GM19023 (cell line): Measurements from ENCODE around the gene RBBP8NL.

Experiments used
- ATAC-seq: cut with Tn5 transposase; IDR thresholded peaks from one replicate; pipeline ENCODE4 v1.9.1; 2021; ENCODE audit warnings: mild to moderate bottlenecking, moderate library complexity; ENCODE audit not compliant: unreplicated experiment

Gene RBBP8NL

DNA sequence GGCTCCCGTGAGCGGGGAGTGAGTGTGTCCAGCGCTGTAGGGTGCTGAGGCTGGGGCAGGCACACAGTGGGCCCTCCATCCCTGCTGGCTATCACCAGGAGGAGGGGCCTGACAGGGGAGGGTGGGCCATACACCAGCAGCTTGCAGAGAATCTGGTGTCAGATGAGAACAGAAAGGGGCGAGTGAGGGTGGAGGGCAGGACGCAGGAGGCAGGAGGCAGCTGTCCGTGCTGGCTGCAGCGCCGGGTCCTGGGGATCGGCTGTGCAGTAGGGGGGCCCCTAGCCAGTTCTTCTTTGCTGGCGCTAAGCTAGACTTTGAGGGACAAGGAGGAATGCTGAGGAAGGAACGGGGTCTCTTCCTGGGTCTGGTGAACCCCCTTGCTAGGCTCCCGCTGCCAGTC, 18.7 kb downstream of the RBBP8NL start:
- no peak for ATAC-seq

DNA sequence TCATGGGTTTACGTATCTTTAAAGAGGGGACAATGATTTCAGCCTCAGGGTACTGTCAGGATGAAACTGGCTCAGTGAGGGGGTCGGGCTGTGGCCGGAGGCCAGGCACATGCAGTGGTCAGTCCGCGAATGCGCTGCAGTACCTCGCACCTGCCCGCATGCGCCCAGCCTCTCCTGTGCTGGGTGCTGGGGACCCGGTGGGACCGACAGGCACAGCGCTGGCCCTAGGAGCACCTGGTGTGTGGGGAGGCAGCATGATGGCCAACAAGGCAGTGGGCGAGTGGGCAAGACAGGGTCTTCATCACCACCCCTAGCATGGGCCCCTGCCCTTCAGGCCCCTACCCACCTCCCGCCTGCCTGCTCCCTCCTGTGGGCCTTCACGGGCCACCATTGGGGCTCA, 19.3 kb downstream of the RBBP8NL start:
- no peak for ATAC-seq

DNA sequence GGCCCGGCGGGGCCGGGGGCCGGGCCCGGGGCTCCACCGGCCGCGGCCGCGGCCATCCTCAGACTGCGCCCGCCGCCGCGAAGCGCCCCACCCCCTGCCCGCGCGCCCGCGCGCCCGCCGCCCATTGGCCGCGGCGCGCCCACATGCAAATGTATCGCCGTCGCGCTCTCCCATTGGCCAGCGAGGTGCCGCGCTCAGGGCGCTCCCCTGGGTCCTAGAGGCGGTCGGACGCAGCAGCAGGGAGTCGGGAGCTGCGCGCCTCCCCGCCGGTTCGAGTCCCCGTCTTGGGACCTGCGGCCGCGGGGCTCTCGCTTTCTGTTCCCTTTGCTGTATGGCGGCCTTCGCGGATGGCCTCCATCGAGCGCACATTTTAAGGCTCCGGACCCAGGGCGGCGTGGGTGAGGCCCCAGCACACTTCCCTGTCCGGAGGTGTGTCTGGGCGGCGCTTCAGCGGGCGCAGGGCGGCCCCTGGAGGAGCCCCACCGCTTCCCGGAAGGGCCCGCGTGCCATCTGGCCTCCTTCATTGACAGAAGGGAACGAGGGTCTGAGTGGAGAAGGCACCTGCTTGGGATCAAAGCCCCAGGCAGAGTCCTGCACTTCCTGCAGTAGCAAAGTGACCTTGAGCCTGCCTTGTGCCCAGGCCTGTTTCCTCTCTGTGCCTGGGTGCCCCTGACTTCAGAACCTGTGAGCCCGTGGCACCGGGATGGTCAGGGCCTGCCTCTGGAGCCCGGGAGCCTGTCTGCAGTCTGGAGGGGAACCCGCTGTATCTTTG, 19.9 kb downstream of the RBBP8NL start, which contains the start of gene CABLES2:
Gene CABLES2 (minus strand): TSS at position 65 of the 772 bp plus-strand sequence. CDS start 9 bp downstream, at position 56.
- peak; percentile 87 for ATAC-seq

DNA sequence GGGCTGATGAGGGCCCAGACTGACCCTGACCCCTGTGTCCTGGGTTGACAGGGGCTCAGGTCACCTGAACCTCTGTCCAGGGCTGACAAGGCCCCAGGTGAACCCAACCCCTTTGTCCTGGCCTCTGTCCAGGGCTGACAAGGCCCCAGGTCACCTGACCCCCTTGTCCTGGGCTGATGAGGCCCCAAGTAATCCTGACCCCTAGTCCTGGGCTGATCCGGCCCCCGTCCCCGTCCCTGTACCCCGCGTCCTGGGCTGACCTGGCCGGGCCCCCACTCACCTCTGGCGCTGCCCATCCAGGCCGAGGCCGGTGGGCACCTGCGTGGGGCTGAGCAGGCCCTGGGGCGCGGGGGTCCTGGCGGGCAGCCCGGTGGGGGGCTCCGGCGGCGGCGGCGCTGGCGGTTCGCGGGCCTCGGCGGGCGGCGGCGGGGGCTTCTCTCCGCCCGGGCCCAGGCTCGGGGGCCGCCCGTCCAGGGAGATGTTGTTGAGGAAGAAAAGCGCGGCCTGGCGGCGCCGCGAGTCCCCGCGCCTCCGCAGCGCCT, 20.6 kb downstream of the RBBP8NL start:
- peak; percentile 9 for ATAC-seq

DNA sequence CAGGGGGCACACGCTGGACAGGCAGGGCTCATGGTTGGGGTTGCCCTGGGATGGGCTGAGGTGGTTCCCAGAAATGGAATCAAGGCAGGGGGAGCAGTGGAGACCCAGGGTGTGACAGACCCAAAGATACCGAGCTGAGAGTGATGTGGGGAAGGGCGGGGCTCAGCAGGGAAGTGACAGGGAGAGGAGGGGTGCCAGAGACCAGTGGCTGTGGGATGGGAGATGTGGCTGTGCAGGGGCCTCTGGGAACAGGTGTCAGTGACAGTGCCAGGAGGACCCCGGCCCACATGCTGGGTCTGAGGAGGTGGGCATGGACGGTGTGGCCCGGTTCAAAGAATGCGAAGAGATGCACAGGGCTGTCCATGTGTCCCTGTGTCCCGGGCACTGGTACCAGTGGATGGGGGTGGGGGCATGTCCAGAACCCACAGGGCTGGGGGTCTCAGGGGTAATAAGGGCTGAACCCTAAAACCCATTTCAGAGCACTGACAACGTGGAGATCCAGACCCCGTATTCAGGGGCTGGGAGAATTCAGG, 21.3 kb downstream of the RBBP8NL start:
- no peak for ATAC-seq

DNA sequence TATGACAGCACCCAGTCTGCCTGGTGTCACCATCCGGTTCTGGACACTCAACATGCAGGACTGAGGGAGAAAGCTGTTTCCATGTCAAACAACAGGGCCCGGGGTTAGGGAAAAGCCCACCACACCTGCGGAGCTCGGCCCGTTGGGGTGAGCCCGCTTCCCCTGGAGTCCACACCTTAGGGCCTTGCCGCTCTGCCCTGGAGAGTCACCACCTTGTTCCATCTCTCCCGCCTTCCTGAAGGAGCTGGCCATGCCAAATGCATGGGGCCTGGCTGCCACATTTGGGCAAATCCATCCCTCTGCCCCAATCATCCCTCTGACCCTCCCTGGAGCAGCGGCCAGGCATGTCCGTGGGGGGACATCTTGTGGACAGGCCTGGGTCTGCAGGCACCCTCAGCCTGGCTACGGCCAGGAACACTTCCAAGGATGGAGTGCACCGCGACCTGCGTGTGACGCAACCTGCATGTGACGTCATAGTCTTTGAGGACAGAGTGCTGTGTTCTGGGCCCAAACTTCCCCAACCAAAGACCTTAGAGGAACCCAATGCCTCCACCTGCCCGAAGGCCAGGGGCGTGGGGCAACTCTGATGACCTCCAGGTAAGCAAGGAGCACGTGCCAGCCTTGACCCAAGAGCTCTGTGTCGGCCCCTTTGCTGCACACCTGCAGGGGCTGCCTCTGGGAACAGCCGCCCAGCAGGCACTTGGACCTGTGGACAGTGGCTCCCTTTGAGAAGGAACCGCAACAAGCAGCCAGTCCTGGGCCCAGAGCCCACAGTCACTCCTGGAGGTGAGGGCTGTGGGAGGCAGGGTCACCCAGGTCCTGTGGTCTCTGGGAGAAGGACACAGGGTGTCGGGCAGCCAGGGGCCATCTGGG, 22.0 kb downstream of the RBBP8NL start:
- no peak for ATAC-seq

DNA sequence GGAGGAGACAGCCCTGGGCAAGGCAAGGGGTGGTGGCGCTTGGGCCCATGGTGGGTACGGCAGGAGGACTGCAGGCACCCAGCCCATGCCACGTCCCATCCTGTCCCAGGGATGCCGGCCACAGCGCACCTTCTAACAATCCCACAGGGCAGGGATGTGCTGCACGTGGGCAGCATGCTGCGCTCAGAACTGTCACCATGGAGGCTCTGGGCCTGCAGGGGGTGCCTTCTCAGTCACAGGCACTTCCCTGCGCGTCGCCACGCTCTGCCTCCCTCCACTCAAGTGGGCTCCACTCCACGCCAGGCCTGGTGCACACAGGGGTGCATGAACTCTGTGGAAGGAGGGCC, 22.6 kb downstream of the RBBP8NL start:
- ATAC-seq, result no peak

DNA sequence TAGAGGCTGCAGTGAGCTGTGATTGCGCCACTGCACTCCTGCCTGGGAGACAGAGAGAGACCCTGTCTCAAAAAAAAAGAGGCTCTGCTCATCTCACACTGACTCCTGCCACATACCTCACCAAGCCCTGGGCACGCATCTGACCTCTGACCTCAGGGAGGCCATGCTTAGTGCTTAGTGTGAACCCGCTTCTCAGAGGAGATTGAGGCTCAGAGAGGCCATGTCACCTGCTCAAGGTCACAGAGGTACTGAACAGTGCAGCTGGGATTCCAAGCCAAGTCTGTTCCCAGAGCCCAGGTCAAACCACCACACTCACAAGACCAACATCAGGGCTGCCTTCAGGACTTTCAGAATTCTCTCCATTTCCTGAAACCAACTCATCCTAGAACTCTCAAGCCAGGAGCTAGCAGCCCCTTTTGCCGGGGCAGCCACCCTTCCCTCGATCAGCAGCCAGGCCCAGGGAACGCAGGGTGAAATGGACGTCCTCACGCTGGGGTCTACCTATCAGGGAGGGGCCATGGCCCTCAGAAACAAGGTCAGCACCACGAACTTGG, 23.1 kb downstream of the RBBP8NL start:
- ATAC-seq, result no peak

DNA sequence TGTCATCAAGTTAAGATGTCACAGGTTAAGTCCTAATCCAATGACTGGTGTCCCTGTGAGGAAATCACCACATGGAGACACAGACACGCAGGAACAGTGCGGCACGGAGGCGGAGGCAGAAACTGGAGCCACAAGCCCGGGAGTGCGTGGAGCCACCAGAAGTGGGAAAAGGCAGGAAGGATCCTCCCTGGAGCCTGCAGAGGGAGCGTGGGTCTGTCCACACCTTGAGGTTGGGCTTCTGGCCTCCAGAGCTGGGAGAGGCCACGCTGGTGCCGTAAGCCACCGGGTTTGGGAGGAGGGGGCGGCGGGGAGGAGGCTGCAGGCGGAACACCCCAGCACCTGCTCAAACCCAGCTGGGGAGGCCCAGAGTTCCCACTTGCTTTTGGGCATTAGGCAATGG, 24.0 kb downstream of the RBBP8NL start:
- no peak for ATAC-seq

DNA sequence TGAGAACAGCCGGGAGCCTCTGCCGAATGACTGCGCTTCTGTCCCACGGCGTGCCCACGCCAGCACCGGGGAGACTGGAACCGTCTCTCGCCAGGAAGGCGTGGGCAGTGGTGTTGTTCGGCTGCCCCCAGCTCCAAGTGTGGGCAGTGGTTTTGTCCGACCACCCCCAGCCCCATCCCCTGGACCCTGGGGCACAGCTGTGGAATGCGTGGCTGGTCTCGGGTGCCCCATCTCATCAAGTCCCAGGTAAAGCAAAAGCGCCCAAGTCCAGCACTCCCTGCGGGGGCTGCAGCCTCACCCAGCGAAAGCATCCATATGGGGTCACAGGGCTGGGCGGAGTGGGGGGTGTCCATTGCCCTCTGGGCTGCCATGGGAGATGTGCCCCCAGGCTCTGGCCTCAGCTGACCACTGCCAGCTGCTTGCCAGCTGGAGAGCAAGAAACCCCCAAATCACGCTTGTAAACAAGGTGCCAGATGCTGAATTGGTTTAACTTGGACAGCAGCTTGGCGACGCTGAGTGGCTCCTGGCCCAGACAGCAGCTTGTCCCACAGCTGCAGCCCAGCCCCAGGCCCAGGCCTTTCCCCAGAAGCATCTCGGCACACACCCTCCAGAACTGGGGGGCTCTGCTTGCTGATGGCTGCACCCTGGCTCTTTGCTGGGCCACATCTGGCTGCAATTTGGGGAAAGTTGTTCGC, 24.7 kb downstream of the RBBP8NL start:
- no peak for ATAC-seq

DNA sequence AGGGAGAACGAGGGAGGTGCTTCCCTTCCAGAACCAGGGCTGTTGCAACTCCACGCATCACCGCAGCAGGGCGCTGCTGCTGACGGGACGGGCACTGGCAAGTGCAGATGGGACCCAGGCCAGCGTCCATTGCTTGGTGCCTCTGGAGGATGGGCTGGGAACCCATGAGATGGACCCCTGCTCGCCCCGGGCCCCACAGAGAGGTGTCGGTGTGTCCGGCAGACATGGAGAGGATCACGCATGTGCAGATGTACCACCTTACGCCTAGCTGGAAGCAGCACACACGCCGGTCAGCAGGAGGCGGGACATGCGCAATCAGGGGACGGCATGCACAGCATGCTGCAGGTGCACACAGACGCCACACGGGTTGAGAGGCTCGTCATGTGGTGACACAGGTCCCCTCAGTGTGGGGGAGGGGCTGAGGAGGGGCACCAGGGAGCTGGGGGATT, 26.0 kb downstream of the RBBP8NL start:
- no peak for ATAC-seq

DNA sequence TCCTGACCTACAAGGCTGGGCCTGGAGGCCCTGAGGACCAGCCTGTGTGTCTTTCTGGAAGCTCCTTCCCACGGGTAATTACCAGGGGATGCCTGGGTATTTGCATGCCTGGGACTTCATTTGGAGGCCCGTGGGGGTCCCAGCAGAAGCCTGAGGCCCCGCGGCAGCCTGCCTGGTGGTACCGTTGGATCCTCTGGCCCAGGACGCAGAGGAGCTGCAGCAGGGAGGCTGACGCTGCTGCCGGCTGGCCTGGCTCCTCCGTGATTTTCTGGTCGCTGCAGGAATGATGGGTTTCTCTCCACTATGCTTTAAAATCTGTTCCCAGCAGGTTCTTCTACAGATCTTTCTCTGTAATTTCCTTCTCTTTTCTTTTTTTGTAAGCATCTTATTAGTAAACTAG, 26.8 kb downstream of the RBBP8NL start:
- no peak for ATAC-seq

DNA sequence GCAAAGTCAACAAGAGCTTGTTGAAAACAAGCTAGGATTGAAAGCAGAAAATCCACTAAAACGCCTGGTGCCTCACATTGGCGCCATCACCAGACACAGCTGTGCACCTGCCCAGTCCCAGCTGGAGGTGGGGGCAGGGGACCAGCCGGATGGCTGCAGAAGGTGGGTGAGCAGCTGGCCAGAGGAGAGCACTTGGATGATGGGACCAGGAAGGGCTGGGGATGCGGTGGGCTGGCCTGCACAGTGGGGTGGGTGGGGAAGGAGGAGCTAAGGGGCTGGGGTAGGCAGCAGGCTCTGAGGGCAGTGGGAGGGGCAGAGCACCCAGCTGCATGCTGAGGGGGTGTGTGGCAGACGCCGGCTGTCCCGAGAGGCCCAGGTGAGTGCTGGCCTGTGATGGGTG, 27.3 kb downstream of the RBBP8NL start:
- ATAC-seq, result no peak

DNA sequence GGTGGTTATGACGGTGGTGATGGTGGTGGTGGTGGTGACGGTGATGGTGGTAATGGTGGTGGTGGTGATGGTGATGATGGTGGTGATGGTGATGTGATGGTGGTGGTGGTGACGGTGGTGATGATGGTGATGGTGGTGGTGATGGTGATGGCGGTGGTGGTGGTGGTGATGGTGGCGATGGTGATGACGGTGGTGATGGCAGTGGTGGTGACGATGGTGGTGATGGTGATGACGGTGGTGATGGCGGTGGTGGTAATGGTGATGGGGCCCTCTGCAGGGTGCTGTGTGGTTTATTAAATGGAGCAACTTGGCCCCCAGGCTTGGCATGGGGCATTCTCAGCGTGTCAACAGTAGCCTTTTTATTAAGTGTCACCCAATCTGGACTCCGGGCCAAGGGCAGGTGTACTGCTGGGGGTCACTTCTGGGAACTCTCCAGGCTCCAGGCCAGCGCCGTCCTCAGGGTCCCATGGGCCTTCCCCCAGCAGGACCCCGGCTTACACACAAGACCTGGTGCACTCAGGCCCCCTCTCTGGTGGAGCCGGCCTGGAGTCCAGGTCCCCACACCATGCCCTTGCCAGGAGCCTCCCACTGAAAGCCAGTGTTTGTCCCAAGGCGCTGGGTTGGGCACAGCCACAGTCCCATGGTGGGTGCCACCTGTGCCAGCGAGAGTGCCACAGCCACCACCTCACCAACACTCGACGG, 29.1 kb downstream of the RBBP8NL start:
- ATAC-seq, result no peak

DNA sequence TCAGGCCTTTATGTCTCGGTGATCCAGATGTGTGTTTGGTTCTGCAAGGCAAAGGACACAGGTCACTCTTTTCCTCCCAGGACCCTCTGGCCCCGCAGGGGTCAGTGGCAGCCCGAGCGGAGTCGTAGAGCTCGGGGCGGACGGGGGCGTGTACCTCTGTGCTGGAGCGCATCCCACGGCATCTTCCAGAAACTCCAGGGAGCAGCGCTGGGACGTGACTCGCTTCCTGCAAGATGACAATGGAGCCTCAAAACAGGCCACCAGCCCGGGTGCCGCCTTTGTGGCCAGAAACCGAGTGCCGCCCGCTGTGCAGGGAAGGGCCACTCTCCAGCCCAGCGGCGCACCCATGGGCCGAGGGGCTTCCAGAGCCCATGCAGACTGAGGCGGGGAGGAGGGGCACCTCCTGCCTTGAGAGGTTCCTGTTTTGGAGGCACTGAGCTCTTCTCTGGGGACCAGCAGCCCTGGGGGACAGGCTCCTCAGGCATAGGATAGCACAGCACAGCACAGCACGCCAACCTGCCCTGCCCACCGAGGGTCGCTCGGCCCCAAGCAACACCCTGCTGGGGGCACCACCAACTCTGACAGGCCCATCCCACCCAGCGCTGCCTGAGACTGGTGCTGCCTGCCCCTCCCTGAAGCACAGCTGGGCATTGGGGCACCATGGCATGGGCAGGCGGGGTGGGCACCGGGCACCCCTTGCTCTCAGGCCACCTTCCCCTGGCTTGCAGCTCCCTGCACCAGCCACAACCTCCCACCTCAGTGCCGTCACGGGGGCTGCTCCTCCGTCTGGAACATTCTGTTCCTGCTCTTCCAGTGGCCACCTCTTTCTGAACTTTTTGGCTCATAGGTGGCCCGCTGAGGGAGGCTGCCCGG, 30.7 kb downstream of the RBBP8NL start:
- ATAC-seq, result no peak

DNA sequence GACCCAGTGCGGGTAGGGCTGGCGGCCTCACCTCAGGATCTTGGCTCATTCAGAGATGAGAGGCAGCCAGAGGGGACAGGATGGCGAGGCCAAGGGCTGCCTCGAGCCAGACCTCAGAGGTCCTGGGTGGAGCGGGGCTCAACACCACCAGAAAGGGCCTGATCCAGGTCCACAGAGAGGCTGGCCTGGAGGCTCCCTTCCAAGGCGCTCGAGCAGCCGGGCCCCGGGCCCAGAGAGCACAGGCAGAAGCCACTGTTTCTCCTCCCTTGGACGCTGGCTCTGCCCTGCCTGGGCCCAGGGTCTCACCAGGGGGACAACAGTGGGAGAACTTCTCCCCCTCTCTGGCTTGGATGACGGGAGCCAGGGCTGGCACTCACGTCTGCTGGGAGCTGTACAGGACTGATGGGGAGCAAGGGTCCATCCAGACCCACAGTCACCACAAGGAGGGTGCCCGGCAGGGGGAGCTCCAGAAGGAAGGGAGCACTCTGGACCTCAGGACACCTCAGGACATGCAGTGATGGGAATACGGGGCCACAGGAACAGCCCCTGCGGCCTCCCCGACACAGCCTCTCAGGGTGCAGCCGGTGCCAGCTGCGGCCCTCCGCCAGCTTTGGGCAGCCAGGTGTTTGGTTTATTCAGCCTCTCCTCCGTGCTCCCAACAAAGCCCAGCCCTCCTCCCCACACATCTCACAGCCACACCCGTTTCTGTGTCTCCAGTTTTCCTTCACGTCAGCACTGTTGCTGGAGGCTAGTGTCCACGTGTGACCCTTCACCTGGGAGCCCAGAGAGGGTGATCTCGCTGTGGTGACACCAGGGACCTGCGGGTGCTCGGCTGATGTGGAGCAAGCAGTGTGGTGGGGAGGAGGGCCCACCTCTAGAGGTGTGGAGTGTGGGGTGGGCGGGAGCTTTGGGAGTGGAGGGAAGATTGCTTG, 31.8 kb downstream of the RBBP8NL start:
- ATAC-seq, result no peak

DNA sequence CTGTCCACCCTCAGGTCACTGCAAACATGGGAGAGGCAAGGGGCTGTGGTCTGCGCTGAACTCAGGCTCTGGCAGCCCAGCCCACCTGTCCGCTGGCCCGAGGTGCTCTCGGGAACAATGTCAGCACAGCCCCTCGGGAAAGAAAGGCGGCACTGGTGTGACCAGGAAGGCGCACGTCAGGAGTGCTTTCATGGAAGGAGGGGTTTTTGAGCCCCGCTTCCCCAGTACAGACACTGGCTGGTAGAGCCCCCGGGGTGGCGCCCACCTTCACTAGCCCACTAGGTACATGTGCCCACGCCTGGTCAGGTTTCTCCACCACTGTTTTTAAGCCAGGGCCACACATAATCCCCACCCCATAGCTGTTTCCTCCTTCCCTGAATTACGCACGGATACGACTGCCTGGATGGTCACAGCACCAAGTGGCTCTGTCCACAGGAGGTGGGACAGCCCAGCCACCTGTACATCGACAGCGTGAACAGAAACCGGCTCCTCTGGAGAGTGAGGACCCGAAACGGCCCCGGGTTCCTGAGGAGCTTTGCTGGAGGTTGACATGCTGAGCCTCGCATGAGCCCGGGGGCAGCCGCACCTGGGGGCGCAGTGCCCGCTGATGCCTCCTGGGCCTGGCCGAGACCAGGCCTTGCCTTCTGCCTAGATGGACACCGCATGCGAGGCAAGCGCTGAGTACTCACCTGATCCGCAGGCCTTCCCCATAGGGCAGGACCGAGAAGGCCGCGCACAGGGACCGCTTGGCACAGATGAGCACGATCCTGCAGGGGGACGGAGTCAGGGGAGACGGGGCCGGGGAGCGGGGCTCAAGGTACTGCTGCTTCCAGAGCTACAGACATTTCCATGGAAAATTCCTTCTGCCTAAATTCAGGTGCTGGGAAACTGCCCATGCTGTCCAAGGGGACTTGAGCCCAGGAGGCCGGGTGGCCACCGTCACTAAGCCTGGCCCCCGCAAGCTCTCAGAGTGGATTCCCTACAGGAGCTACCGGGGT, 32.8 kb downstream of the RBBP8NL start:
- ATAC-seq, result no peak
